GM23338 (cell line): ENCODE results near the gene SNN. TPM values are rescaled to one million over a fixed set of nuclear protein-coding genes. Genes with fewer than 3 reads are reported as not detected.

Experiments
- CREB1 ChIP-seq: fragments of 250-450 bp; sonication (Bioruptor Pico); IDR thresholded peaks from 2 replicates; pipeline ENCODE4 v1.5.0; 2020; ENCODE audit warnings: low read depth, mild to moderate bottlenecking, moderate library complexity
- EZH2 ChIP-seq: fragments of 200-600 bp; sonication (generic); IDR thresholded peaks from one replicate; pipeline ENCODE4 v1.8.0; 2017; ENCODE audit warnings: antibody characterized with exemption, mild to moderate bottlenecking, low read depth; ENCODE audit not compliant: unreplicated experiment
- JUNB ChIP-seq: IDR thresholded peaks from one replicate; pipeline ENCODE4 v1.6.1; 2016; ENCODE audit warnings: antibody characterized with exemption; ENCODE audit not compliant: unreplicated experiment
- NANOG ChIP-seq: IDR thresholded peaks from 2 replicates; pipeline ENCODE4 v1.6.1; 2016; ENCODE audit warnings: antibody characterized with exemption, borderline replicate concordance
- ZNF114 ChIP-seq: fragments of 250-450 bp; sonication (Bioruptor Pico); IDR thresholded peaks from 2 replicates; pipeline ENCODE4 v1.5.0; 2020; ENCODE audit warnings: mild to moderate bottlenecking, moderate library complexity
- polyA plus RNA-seq: library from polyadenylated mRNA; unstranded; fragments of >200 nt; fragmentation: Nextera tagmentation; extraction: Ambion mirVana; gene quantifications from 2 replicates; pipeline ENCODE4 v1.2.1, GENCODE V29; 2016
- total RNA-seq: library from RNA; depleted of rRNA; stranded (reverse); fragments of >200 nt; shearing (Covaris generic); gene quantifications from 2 replicates; pipeline ENCODE4 v1.2.3, GENCODE V29; 2014
- TF ChIP-seq, protein P1 (sequence below): fragments of 250-450 bp; sonication (Bioruptor Pico); IDR thresholded peaks from 2 replicates; pipeline ENCODE4 v1.5.0; 2020; ENCODE audit warnings: mild to moderate bottlenecking, moderate library complexity
- TF ChIP-seq, protein P2 (sequence below): IDR thresholded peaks from one replicate; pipeline ENCODE4 v1.6.1; 2018; ENCODE audit warnings: antibody characterized with exemption; ENCODE audit not compliant: unreplicated experiment

Gene SNN
- total and polyA plus RNA-seq, 2 experiments from 2014 or later = 19.0 to 63.3 TPM

DNA sequence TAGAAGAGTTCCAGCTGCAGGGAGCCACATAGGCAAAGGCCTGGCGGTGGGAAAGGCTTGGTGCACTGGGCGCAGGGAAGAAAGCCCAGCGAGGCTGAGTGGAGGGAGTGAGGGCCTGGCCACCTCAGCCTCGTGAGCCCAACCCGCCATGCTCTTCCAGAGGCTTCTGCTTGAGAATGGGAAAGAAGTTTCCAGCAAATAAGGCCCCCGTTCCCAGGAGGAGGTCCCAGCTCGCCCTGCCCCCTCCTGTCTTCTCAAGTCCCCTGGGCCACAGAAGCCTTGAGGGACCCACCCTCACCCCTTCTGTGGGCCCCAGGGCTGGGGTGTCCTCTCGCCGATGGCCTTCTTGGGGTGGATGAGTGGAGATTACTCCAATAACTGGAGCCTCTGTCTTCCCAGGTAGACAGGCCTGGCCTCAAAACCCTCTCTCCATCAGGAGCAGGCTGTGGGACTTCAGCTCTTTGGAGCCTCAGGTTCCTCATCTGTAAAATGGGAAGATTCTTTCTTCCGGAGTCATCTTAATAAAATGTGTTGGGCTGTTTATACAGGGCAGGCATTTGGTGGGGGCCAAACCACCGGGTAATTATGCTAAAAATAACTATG lies 933 bp upstream of the SNN start (continued):
- TF ChIP-seq, protein P1, sequence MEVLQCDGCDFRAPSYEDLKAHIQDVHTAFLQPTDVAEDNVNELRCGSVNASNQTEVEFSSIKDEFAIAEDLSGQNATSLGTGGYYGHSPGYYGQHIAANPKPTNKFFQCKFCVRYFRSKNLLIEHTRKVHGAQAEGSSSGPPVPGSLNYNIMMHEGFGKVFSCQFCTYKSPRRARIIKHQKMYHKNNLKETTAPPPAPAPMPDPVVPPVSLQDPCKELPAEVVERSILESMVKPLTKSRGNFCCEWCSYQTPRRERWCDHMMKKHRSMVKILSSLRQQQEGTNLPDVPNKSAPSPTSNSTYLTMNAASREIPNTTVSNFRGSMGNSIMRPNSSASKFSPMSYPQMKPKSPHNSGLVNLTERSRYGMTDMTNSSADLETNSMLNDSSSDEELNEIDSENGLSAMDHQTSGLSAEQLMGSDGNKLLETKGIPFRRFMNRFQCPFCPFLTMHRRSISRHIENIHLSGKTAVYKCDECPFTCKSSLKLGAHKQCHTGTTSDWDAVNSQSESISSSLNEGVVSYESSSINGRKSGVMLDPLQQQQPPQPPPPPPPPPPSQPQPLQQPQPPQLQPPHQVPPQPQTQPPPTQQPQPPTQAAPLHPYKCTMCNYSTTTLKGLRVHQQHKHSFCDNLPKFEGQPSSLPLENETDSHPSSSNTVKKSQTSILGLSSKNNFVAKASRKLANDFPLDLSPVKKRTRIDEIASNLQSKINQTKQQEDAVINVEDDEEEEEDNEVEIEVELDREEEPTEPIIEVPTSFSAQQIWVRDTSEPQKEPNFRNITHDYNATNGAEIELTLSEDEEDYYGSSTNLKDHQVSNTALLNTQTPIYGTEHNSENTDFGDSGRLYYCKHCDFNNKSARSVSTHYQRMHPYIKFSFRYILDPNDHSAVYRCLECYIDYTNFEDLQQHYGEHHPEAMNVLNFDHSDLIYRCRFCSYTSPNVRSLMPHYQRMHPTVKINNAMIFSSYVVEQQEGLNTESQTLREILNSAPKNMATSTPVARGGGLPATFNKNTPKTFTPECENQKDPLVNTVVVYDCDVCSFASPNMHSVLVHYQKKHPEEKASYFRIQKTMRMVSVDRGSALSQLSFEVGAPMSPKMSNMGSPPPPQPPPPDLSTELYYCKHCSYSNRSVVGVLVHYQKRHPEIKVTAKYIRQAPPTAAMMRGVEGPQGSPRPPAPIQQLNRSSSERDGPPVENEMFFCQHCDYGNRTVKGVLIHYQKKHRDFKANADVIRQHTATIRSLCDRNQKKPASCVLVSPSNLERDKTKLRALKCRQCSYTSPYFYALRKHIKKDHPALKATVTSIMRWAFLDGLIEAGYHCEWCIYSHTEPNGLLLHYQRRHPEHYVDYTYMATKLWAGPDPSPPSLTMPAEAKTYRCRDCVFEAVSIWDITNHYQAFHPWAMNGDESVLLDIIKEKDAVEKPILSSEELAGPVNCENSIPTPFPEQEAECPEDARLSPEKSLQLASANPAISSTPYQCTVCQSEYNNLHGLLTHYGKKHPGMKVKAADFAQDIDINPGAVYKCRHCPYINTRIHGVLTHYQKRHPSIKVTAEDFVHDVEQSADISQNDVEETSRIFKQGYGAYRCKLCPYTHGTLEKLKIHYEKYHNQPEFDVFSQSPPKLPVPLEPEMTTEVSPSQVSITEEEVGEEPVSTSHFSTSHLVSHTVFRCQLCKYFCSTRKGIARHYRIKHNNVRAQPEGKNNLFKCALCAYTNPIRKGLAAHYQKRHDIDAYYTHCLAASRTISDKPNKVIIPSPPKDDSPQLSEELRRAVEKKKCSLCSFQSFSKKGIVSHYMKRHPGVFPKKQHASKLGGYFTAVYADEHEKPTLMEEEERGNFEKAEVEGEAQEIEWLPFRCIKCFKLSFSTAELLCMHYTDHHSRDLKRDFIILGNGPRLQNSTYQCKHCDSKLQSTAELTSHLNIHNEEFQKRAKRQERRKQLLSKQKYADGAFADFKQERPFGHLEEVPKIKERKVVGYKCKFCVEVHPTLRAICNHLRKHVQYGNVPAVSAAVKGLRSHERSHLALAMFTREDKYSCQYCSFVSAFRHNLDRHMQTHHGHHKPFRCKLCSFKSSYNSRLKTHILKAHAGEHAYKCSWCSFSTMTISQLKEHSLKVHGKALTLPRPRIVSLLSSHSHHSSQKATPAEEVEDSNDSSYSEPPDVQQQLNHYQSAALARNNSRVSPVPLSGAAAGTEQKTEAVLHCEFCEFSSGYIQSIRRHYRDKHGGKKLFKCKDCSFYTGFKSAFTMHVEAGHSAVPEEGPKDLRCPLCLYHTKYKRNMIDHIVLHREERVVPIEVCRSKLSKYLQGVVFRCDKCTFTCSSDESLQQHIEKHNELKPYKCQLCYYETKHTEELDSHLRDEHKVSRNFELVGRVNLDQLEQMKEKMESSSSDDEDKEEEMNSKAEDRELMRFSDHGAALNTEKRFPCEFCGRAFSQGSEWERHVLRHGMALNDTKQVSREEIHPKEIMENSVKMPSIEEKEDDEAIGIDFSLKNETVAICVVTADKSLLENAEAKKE (CRISPR knock-in tag) = no peak
- TF ChIP-seq NANOG (no peak), JUNB (no peak), CREB1 (CRISPR knock-in tag) (no peak), ZNF114 (CRISPR knock-in tag) (no peak), EZH2 (no peak)
- TF ChIP-seq, protein P2, sequence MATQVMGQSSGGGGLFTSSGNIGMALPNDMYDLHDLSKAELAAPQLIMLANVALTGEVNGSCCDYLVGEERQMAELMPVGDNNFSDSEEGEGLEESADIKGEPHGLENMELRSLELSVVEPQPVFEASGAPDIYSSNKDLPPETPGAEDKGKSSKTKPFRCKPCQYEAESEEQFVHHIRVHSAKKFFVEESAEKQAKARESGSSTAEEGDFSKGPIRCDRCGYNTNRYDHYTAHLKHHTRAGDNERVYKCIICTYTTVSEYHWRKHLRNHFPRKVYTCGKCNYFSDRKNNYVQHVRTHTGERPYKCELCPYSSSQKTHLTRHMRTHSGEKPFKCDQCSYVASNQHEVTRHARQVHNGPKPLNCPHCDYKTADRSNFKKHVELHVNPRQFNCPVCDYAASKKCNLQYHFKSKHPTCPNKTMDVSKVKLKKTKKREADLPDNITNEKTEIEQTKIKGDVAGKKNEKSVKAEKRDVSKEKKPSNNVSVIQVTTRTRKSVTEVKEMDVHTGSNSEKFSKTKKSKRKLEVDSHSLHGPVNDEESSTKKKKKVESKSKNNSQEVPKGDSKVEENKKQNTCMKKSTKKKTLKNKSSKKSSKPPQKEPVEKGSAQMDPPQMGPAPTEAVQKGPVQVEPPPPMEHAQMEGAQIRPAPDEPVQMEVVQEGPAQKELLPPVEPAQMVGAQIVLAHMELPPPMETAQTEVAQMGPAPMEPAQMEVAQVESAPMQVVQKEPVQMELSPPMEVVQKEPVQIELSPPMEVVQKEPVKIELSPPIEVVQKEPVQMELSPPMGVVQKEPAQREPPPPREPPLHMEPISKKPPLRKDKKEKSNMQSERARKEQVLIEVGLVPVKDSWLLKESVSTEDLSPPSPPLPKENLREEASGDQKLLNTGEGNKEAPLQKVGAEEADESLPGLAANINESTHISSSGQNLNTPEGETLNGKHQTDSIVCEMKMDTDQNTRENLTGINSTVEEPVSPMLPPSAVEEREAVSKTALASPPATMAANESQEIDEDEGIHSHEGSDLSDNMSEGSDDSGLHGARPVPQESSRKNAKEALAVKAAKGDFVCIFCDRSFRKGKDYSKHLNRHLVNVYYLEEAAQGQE = no peak
